Epithelial cell of alveolus of lung (primary cell): Measurements from ENCODE around the gene CERK. TPM values are rescaled to one million over a fixed set of nuclear protein-coding genes. Genes with fewer than 3 reads are reported as not detected.

Experiments used
- total RNA-seq: library from RNA; depleted of rRNA; stranded (reverse); fragments of >200 nt; gene quantifications from 2 replicates; pipeline ENCODE4 v1.2.1, GENCODE V29; 2015

The CERK gene, protein sequence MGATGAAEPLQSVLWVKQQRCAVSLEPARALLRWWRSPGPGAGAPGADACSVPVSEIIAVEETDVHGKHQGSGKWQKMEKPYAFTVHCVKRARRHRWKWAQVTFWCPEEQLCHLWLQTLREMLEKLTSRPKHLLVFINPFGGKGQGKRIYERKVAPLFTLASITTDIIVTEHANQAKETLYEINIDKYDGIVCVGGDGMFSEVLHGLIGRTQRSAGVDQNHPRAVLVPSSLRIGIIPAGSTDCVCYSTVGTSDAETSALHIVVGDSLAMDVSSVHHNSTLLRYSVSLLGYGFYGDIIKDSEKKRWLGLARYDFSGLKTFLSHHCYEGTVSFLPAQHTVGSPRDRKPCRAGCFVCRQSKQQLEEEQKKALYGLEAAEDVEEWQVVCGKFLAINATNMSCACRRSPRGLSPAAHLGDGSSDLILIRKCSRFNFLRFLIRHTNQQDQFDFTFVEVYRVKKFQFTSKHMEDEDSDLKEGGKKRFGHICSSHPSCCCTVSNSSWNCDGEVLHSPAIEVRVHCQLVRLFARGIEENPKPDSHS
- 34.0 and 55.9 TPM in 2 replicates for total RNA-seq

DNA sequence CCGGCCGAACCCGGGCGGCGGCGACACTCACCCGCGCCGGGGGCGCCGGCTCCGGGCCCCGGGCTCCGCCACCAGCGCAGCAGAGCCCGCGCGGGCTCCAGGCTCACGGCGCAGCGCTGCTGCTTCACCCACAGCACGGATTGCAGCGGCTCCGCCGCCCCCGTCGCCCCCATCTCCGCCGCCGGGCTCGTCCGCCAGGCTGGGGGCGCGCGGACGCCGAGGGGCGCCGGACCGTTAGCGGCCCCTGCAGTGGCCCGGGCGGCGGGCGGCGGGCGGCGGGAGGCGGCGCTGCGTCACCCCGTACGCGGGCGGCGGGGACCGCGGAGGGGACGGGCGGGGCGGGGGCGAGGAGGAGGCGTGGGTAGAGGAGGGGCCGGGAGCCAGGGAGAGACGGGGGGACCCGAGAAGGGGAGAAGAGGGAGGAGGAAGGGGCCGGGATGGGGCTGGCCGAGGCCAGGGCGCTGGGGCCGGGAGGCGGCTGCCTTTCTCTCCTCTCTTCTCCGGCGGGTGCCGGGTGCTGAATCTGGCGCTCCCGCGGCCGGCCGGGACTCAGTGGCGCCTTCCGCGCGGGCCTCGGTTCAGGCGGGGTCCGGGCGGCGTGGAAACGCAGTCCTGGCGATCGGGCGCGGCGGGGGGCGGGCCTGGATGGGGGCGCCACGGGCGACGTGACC lies at the start of gene CERK:
Gene CERK, minus strand, starts transcription at position 277 of the 671 bp plus-strand sequence. Its CDS starts 104 bp downstream, at position 173.

DNA sequence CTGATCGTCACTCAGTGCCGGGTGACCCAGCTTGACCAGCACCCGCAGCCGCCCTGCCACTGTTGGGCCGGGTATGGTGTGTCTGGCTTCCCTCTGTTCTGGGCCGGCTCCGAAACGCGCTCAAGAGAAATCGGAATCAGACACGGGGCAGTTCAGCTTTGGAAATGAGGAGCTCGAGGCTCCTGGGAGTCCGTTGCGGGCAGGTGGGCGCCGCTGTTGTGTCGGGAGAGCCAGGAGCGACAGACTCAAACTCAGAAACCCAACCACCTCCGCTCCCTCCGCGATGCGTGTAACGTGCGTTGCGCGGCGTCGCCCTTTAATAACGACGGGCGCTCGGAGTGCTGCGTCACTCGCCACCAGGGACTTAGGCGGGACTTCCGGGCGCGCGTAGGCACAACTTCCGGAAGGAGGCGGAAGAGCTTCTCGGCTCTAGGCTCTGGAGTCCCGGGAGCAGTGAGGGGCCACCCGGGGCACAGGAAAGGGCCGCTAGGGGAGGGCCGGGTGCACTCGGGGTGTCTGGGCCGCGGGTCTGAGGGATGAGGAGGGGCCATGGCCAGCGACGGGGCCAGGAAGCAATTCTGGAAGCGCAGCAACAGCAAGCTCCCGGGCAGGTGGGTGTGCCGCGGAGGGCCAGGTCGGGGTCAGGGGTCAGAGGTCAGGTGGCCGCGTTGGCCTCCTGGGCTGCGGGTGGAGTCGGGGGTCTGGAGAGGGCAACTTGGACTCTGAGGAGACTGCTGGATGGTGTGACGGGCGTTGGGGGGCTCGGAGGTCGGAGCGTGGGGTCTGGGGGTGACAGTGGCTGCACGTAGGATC lies 24.4 kb upstream of the CERK start, which contains the start of gene TBC1D22A:
Gene TBC1D22A, plus strand, starts transcription at position 413 of the 813 bp plus-strand sequence. Its CDS starts 137 bp downstream, at position 550.

Other genes with a start within 250 kb of the CERK start
- 1.6 and 5.2 TPM in 2 replicates for gene CELSR1, start 200.6 kb downstream of the CERK start, total RNA-seq
- gene GRAMD4, start 117.9 kb downstream of the CERK start, total RNA-seq = 6.2 and 117 TPM in 2 replicates
- 17.5 and 18.0 TPM in 2 replicates for gene TBC1D22A, start 24.4 kb upstream of the CERK start, total RNA-seq